SK-N-SH (cell line): ENCODE data around the gene LAMA1. TPM values are rescaled to one million over a fixed set of nuclear protein-coding genes. Genes with fewer than 3 reads are reported as not detected.

Experiments used
- CTCF ChIA-PET: fragments of 300-600, 350-600 bp; formaldehyde crosslinking; extraction: SDS; loops from one replicate; lab custom pipeline; 2021; lab: Yijun Ruan, JAX
- POLR2A ChIA-PET: fragments of 350-600 bp; sonication (Branson Sonifier 250); formaldehyde crosslinking; extraction: SDS; loops from one replicate; lab custom pipeline; 2020; ENCODE audit warnings: antibody characterized with exemption, inconsistent platforms; lab: Yijun Ruan, JAX
- DNase-seq: peaks from one replicate; pipeline ENCODE4 v3.0.0; 2012
- H2AFZ ChIP-seq: fragments of 200-600 bp; sonication (generic); 2 replicates; pipeline ENCODE4 v1.8.1; 2016; ENCODE audit warnings: antibody characterized with exemption, mild to moderate bottlenecking, low read depth
- H3F3A ChIP-seq: fragments of 200-600 bp; sonication (generic); replicated peaks from 2 replicates; pipeline ENCODE3; 2016; ENCODE audit warnings: antibody characterized with exemption, mild to moderate bottlenecking; ENCODE audit not compliant: insufficient read depth
- H3K27ac ChIP-seq, 2 experiments: fragments of 200-500 bp in 1 of 2; fragments of 200-600 bp in 1 of 2; sonication (Bioruptor generic) in 1 of 2; sonication (generic), shearing (Covaris generic) in 1 of 2; 2 replicates each; pipeline versions ENCODE4 v1.5.1 to v1.6.1; 2014 to 2016; ENCODE audit warnings: low read depth in 2 of 2, inconsistent platforms in 1 of 2, low read length in 1 of 2, mild to moderate bottlenecking in 1 of 2, mixed read lengths in 1 of 2
- H3K27me3 ChIP-seq: fragments of 200-600 bp; sonication (generic), shearing (Covaris generic); 2 replicates; pipeline ENCODE4 v1.6.1; 2016; ENCODE audit warnings: mixed run types; ENCODE audit not compliant: insufficient read depth
- H3K36me3 ChIP-seq, 2 experiments: fragments of 200-500 bp in 1 of 2; fragments of 200-600 bp in 1 of 2; sonication (Bioruptor generic) in 1 of 2; sonication (generic) in 1 of 2; replicated peaks in 1 of 2; 2 replicates each; pipeline versions ENCODE3 to v1.5.1; 2014 to 2016; ENCODE audit warnings: low read length in 1 of 2, mild to moderate bottlenecking in 1 of 2; ENCODE audit not compliant: insufficient read depth in 2 of 2, control insufficient read depth in 1 of 2
- H3K4me1 ChIP-seq, 2 experiments: fragments of 200-500 bp in 1 of 2; fragments of 200-600 bp in 1 of 2; sonication (Bioruptor generic) in 1 of 2; sonication (generic), shearing (Covaris generic) in 1 of 2; 2 replicates each; pipeline versions ENCODE4 v1.5.1 to v1.6.1; 2014 to 2016; ENCODE audit warnings: low read depth in 1 of 2, low read length in 1 of 2, mixed run types in 1 of 2; ENCODE audit not compliant: insufficient read depth in 2 of 2, control insufficient read depth in 1 of 2
- H3K4me2 ChIP-seq: fragments of 200-600 bp; sonication (generic), shearing (Covaris generic); 2 replicates; pipeline ENCODE4 v1.6.1; 2017; ENCODE audit warnings: mixed run types
- H3K4me3 ChIP-seq, 2 experiments: fragments of 200-500 bp in 1 of 2; fragments of 200-600 bp in 1 of 2; sonication (Bioruptor generic) in 1 of 2; sonication (generic), shearing (Covaris generic) in 1 of 2; 2 replicates each; pipeline versions ENCODE4 v1.5.1 to v1.8.1; 2014 to 2016; ENCODE audit warnings: low read depth in 2 of 2, inconsistent platforms in 1 of 2, low read length in 1 of 2, mild to moderate bottlenecking in 1 of 2, mixed read lengths in 1 of 2, moderate library complexity in 1 of 2
- H3K79me2 ChIP-seq: fragments of 200-600 bp; sonication (generic); 2 replicates; pipeline ENCODE4 v1.8.1; 2017; ENCODE audit warnings: mild to moderate bottlenecking; ENCODE audit not compliant: insufficient read depth
- H3K9ac ChIP-seq: fragments of 200-600 bp; sonication (generic); 2 replicates; pipeline ENCODE4 v1.6.1; 2017; ENCODE audit warnings: mixed run types
- H3K9me2 ChIP-seq: fragments of 200-600 bp; sonication (generic); 2 replicates; pipeline ENCODE4 v1.6.1; 2017; ENCODE audit warnings: mixed run types
- H3K9me3 ChIP-seq: fragments of 200-600 bp; sonication (generic); 2 replicates; pipeline ENCODE4 v1.6.1; 2017; ENCODE audit warnings: mixed run types, mild to moderate bottlenecking, moderate library complexity
- H4K20me1 ChIP-seq: fragments of 200-600 bp; sonication (generic); 2 replicates; pipeline ENCODE4 v1.6.1; 2017; ENCODE audit warnings: mild to moderate bottlenecking, mixed run types; ENCODE audit not compliant: insufficient read depth
- EZH2phosphoT487 ChIP-seq: fragments of 200-600 bp; sonication (generic); IDR thresholded peaks from 2 replicates; pipeline ENCODE4 v1.6.1; 2017; ENCODE audit warnings: low read depth, mixed run types, mild to moderate bottlenecking, antibody characterized with exemption, moderate library complexity, borderline replicate concordance
- JUND ChIP-seq: IDR thresholded peaks from 2 replicates; pipeline ENCODE4 v1.4.0; 2012
- MEF2A ChIP-seq: IDR thresholded peaks from 2 replicates; pipeline ENCODE4 v1.4.0; 2012; ENCODE audit warnings: low read depth, borderline replicate concordance
- MXI1 ChIP-seq: IDR thresholded peaks from 2 replicates; pipeline ENCODE4 v1.6.1; 2012; ENCODE audit warnings: mild to moderate bottlenecking, low read depth, low read length, improper control_type of control experiment
- NRF1 ChIP-seq: IDR thresholded peaks from 2 replicates; pipeline ENCODE4 v1.6.1; 2012; ENCODE audit warnings: low read depth, mild to moderate bottlenecking, low read length
- PBX3 ChIP-seq: IDR thresholded peaks from 2 replicates; pipeline ENCODE4; 2012
- RXRA ChIP-seq: IDR thresholded peaks from 2 replicates; pipeline ENCODE4 v1.4.0; 2012; ENCODE audit warnings: low read depth, mild to moderate bottlenecking, borderline replicate concordance
- SMC3 ChIP-seq: IDR thresholded peaks from 2 replicates; pipeline ENCODE4 v1.6.1; 2012; ENCODE audit warnings: low read depth, low read length, improper control_type of control experiment
- TAF1 ChIP-seq: IDR thresholded peaks from 2 replicates; pipeline ENCODE4 v1.6.1; 2012; ENCODE audit warnings: low read depth, mild to moderate bottlenecking, low read length, moderate library complexity, borderline replicate concordance
- TEAD4 ChIP-seq: IDR thresholded peaks from 2 replicates; pipeline ENCODE4 v1.4.0; 2012; ENCODE audit warnings: mild to moderate bottlenecking, borderline replicate concordance; ENCODE audit not compliant: insufficient read depth
- USF1 ChIP-seq: IDR thresholded peaks from 2 replicates; pipeline ENCODE4 v1.4.0; 2012; ENCODE audit warnings: low read depth, borderline replicate concordance
- YY1 ChIP-seq: IDR thresholded peaks from 2 replicates; pipeline ENCODE4 v1.4.0; 2012; ENCODE audit warnings: low read depth, mild to moderate bottlenecking
- WGBS: methylation state at CpG from one replicate; pipeline ENCODE4 v1.1.6; 2017; ENCODE audit warnings: low lambda C conversion rate; 5-methylcytosine and 5-hydroxymethylcytosine counted together
- polyA plus RNA-seq, 3 experiments: library from polyadenylated mRNA; depleted of rRNA; stranded (reverse); fragments of >200 nt; gene quantifications; 2 replicates each; pipeline ENCODE4 v1.2.3, GENCODE V29; 2012
- TF ChIP-seq, protein P1 (sequence below): IDR thresholded peaks from 2 replicates; pipeline ENCODE4 v1.4.0; 2012; ENCODE audit warnings: low read depth, borderline replicate concordance
- TF ChIP-seq, protein P2 (sequence below): fragments of 150-350 bp; IDR thresholded peaks from 2 replicates; pipeline ENCODE4 v1.6.1; 2016; ENCODE audit warnings: mild to moderate bottlenecking, low read depth, low read length

LAMA1 gene
- polyA plus RNA-seq, 1 of the 3 experiments (the other 2 are of a cell fraction), result 0.07 TPM

DNA sequence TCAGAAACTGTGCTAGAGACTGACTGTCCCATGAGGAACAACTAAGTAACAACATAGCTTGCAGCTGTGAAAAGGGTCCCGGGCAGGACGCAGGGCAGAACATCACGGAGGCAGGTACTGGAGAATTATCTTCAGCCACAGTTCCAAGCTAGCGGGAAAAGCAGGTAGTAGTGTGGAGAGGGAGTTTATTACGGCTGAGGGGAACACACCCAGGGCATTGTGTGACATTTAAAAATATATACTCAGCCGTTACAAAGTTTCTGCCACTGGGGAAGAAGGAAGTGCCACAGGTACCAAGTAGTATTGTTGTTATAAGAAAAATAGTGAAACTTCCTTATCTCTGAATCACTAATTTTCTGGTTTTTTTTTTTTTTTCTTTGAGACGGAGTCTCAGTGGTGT lies 179.6 kb downstream of the LAMA1 start:
- Histone ChIP-seq H3K9ac (no peak overlapping the region), H4K20me1 (no peaks in the 10 kb centered on the region), H3K9me2 (no peaks in the 10 kb centered on the region), H3F3A (no peaks in the 10 kb centered on the region), H3K36me3 (no peaks in the 10 kb centered on the region)
- no peak for DNase-seq
- POLR2A ChIA-PET, result no interaction called here
- CTCF ChIA-PET, result interaction anchor here (1.0 kb wide), 1 partner anchor 46 kb away, joined by 3 read pairs; no protein-coding TSS in a partner anchor
- TF ChIP-seq YY1 (no peak), PBX3 (no peak), RXRA (no peak), SMC3 (no peak), EZH2phosphoT487 (no peak), MXI1 (no peak), NRF1 (no peak), MEF2A (no peak), TEAD4 (no peak), JUND (no peak), USF1 (no peak)
- TF ChIP-seq, protein P1, sequence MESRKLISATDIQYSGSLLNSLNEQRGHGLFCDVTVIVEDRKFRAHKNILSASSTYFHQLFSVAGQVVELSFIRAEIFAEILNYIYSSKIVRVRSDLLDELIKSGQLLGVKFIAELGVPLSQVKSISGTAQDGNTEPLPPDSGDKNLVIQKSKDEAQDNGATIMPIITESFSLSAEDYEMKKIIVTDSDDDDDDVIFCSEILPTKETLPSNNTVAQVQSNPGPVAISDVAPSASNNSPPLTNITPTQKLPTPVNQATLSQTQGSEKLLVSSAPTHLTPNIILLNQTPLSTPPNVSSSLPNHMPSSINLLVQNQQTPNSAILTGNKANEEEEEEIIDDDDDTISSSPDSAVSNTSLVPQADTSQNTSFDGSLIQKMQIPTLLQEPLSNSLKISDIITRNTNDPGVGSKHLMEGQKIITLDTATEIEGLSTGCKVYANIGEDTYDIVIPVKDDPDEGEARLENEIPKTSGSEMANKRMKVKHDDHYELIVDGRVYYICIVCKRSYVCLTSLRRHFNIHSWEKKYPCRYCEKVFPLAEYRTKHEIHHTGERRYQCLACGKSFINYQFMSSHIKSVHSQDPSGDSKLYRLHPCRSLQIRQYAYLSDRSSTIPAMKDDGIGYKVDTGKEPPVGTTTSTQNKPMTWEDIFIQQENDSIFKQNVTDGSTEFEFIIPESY, result no peak
- TF ChIP-seq, all 33 proteins: peak for 0
- no peaks in the 10 kb centered on the region for H3K9me3 ChIP-seq
- no peaks in the 10 kb centered on the region for H3K27me3 ChIP-seq
- WGBS, result 61% methylated on average over 7 of the region's 7 CpGs
- peaks cover 0 to 9% of the 10 kb centered on the region in 2 experiments; a peak in 1 of 4 replicates for H3K4me1 ChIP-seq
- H3K4me2 ChIP-seq, result no peak overlapping the region
- no peak overlapping the region for H3K27ac ChIP-seq
- no peaks in the 10 kb centered on the region for H3K79me2 ChIP-seq
- H3K4me3 ChIP-seq, result no peak overlapping the region
- no peak overlapping the region for H2AFZ ChIP-seq

- WGBS, result 47% methylated on average over 1 of the region's 1 CpG
- Histone ChIP-seq H3K4me1 (peaks cover 0 to 2% of the 10 kb centered on the region in 2 experiments; a peak in 1 of 4 replicates), H3K4me2 (no peak overlapping the region), H2AFZ (no peak overlapping the region), H3K27me3 (no peaks in the 10 kb centered on the region), H3K36me3 (no peaks in the 10 kb centered on the region), H3K4me3 (no peak overlapping the region), H3K9me2 (no peaks in the 10 kb centered on the region), H3K27ac (no peak overlapping the region), H3K9me3 (no peaks in the 10 kb centered on the region)
- no peak for DNase-seq
- POLR2A ChIA-PET, result no interaction called here
- TF ChIP-seq JUND, result no peak
- TF ChIP-seq, protein P2, sequence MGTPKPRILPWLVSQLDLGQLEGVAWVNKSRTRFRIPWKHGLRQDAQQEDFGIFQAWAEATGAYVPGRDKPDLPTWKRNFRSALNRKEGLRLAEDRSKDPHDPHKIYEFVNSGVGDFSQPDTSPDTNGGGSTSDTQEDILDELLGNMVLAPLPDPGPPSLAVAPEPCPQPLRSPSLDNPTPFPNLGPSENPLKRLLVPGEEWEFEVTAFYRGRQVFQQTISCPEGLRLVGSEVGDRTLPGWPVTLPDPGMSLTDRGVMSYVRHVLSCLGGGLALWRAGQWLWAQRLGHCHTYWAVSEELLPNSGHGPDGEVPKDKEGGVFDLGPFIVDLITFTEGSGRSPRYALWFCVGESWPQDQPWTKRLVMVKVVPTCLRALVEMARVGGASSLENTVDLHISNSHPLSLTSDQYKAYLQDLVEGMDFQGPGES, result no peak
- TF ChIP-seq TAF1, result no peak
- TF ChIP-seq, all 33 proteins: peak for 0
- Histone ChIP-seq H3K79me2 (no peaks in the 10 kb centered on the region), H4K20me1 (no peaks in the 10 kb centered on the region), H3K9ac (no peak overlapping the region), H3F3A (no peaks in the 10 kb centered on the region)
- CTCF ChIA-PET, result no interaction called here
Observed at GRCh38 chr18:6934859-6935258, 182.7 kb downstream of the LAMA1 start.
